Neural cell (in vitro differentiated cells): ENCODE measurements around the gene SLC29A1. TPM values are rescaled to one million over a fixed set of nuclear protein-coding genes. Genes with fewer than 3 reads are reported as not detected.

Experiments used
- H2AFZ ChIP-seq: fragments of 200-600, 300-800 bp; sonication (generic), shearing (Covaris generic); 2 replicates; pipeline ENCODE4 v1.6.0; 2014; ENCODE audit warnings: low read depth, mild to moderate bottlenecking, antibody characterized with exemption, low read length, moderate library complexity
- H3F3A ChIP-seq: fragments of 200-600 bp; shearing (Covaris generic); 2 replicates; pipeline ENCODE4 v1.6.1; 2016; ENCODE audit warnings: mild to moderate bottlenecking, moderate library complexity, mixed read lengths, antibody characterized with exemption, low read length; ENCODE audit not compliant: insufficient read depth, poor library complexity, severe bottlenecking
- H3K27ac ChIP-seq: fragments of 200-600, 300-800 bp; sonication (generic), shearing (Covaris generic); 2 replicates; pipeline ENCODE4 v1.5.1; 2014; ENCODE audit warnings: mild to moderate bottlenecking, low read length, moderate library complexity
- H3K27me3 ChIP-seq: fragments of 300-800, 200-600 bp; sonication (generic), shearing (Covaris generic); 2 replicates; pipeline ENCODE4 v1.6.0; 2014; ENCODE audit warnings: mild to moderate bottlenecking, low read depth, low read length, moderate library complexity; ENCODE audit not compliant: insufficient read depth
- H3K36me3 ChIP-seq: fragments of 300-800, 200-600 bp; sonication (generic), shearing (Covaris generic); 2 replicates; pipeline ENCODE4 v1.5.1; 2014; ENCODE audit warnings: mild to moderate bottlenecking, antibody characterized with exemption, low read length, moderate library complexity; ENCODE audit not compliant: insufficient read depth
- H3K4me2 ChIP-seq: fragments of 300-800, 200-600 bp; sonication (generic), shearing (Covaris generic); 2 replicates; pipeline ENCODE4 v1.6.0; 2014; ENCODE audit warnings: mild to moderate bottlenecking, low read length
- H3K4me3 ChIP-seq: fragments of 300-800, 200-600 bp; sonication (generic), shearing (Covaris generic); 2 replicates; pipeline ENCODE4 v1.5.1; 2014; ENCODE audit warnings: mild to moderate bottlenecking, low read length, moderate library complexity
- H3K79me2 ChIP-seq: fragments of 200-600 bp; shearing (Covaris generic); replicated peaks from 2 replicates; pipeline ENCODE4 v1.6.0; 2014; ENCODE audit warnings: mild to moderate bottlenecking, low read length, moderate library complexity; ENCODE audit not compliant: insufficient read depth
- H3K9ac ChIP-seq: fragments of 300-800, 200-600 bp; sonication (generic), shearing (Covaris generic); 2 replicates; pipeline ENCODE4 v1.6.1; 2016; ENCODE audit warnings: mild to moderate bottlenecking, low read length, mixed read lengths
- H3K9me2 ChIP-seq: fragments of 200-600 bp; shearing (Covaris generic); 2 replicates; pipeline ENCODE4 v1.6.1; 2016; ENCODE audit warnings: mild to moderate bottlenecking, low read length, mixed read lengths; ENCODE audit not compliant: insufficient read depth
- H3K9me3 ChIP-seq: fragments of 200-600, 300-800 bp; sonication (generic), shearing (Covaris generic); 2 replicates; pipeline ENCODE4 v1.6.1; 2016; ENCODE audit warnings: mild to moderate bottlenecking, mixed run types, low read length, moderate library complexity, mixed read lengths
- H4K20me1 ChIP-seq: fragments of 200-600 bp; shearing (Covaris generic); 2 replicates; pipeline ENCODE4 v1.6.1; 2016; ENCODE audit warnings: mild to moderate bottlenecking, mixed run types; ENCODE audit not compliant: insufficient read depth
- CTCF ChIP-seq: fragments of 450-650 bp; IDR thresholded peaks from 2 replicates; pipeline ENCODE4 v1.5.1; 2014; ENCODE audit warnings: antibody characterized with exemption, mild to moderate bottlenecking, moderate library complexity; ENCODE audit not compliant: poor library complexity, severe bottlenecking
- EP300 ChIP-seq: fragments of 450-650 bp; conservative IDR thresholded peaks from 2 replicates; pipeline ENCODE4 v1.6.1; 2014; ENCODE audit warnings: antibody characterized with exemption, mild to moderate bottlenecking, moderate library complexity; ENCODE audit not compliant: poor library complexity, severe bottlenecking
- EZH2 ChIP-seq: fragments of 200-600, 300-800 bp; shearing (Covaris generic), sonication (generic); IDR thresholded peaks from 2 replicates; pipeline ENCODE4 v1.6.1; 2014; ENCODE audit warnings: antibody characterized with exemption, low read length, borderline replicate concordance, mild to moderate bottlenecking; ENCODE audit not compliant: insufficient read depth, poor library complexity, severe bottlenecking
- MXI1 ChIP-seq: fragments of 450-650 bp; conservative IDR thresholded peaks from 2 replicates; pipeline ENCODE4 v1.6.1; 2014; ENCODE audit warnings: antibody characterized with exemption, mild to moderate bottlenecking; ENCODE audit not compliant: poor library complexity, severe bottlenecking
- POLR2AphosphoS5 ChIP-seq: IDR thresholded peaks from 2 replicates; pipeline ENCODE4 v1.6.1; 2012
- RAD21 ChIP-seq: fragments of 450-650 bp; conservative IDR thresholded peaks from 2 replicates; pipeline ENCODE4 v1.6.1; 2014; ENCODE audit warnings: antibody characterized with exemption, mild to moderate bottlenecking, moderate library complexity
- REST ChIP-seq: IDR thresholded peaks from 2 replicates; pipeline ENCODE4 v1.6.1; 2012; ENCODE audit warnings: borderline replicate concordance
- SMC3 ChIP-seq: fragments of 450-650 bp; conservative IDR thresholded peaks from 2 replicates; pipeline ENCODE4 v1.6.1; 2014; ENCODE audit warnings: antibody characterized with exemption, mild to moderate bottlenecking, moderate library complexity; ENCODE audit not compliant: poor library complexity
- TAF1 ChIP-seq: IDR thresholded peaks from 2 replicates; pipeline ENCODE4 v1.6.1; 2012; ENCODE audit warnings: low read depth
- polyA plus RNA-seq: library from polyadenylated mRNA; depleted of rRNA; stranded (reverse); fragments of >200 nt; gene quantifications from 2 replicates; pipeline ENCODE4 v1.2.3, GENCODE V29; 2014

The SLC29A1 gene
- polyA plus RNA-seq, 1 donor from 2014 or later, result 18.9 TPM

GRCh38 chr6:44275749-44276648, 52.6 kb downstream of the SLC29A1 start:
- Histone ChIP-seq H3K27me3 (no peaks in the 10 kb centered on the region), H3F3A (no peaks in the 10 kb centered on the region), H4K20me1 (no peaks in the 10 kb centered on the region), H3K27ac (no peak overlapping the region), H3K79me2 (peaks cover 17% of the 10 kb centered on the region), H3K4me2 (no peak overlapping the region), H3K36me3 (peaks cover 6% of the 10 kb centered on the region), H2AFZ (no peak overlapping the region), H3K9me3 (no peaks in the 10 kb centered on the region), H3K9ac (no peak overlapping the region), H3K9me2 (no peaks in the 10 kb centered on the region), H3K4me3 (no peak overlapping the region)
- TF ChIP-seq TAF1 (no peak), MXI1 (no peak), POLR2AphosphoS5 (no peak), REST (no peak), RAD21 (no peak), SMC3 (no peak), EP300 (no peak), EZH2 (no peak), CTCF (no peak)

GRCh38 chr6:44276667-44277640, 53.6 kb downstream of the SLC29A1 start:
- H3F3A ChIP-seq, result no peaks in the 10 kb centered on the region
- no peak overlapping the region for H3K4me2 ChIP-seq
- no peak overlapping the region for H3K9ac ChIP-seq
- no peak overlapping the region for H3K4me3 ChIP-seq
- no peaks in the 10 kb centered on the region for H3K9me3 ChIP-seq
- TF ChIP-seq CTCF, result no peak
- no peak for TF ChIP-seq MXI1
- no peak for TF ChIP-seq EP300
- no peak for TF ChIP-seq REST
- TF ChIP-seq SMC3, result no peak
- no peak for TF ChIP-seq TAF1
- no peak for TF ChIP-seq EZH2
- no peak for TF ChIP-seq RAD21
- no peaks in the 10 kb centered on the region for H3K9me2 ChIP-seq
- no peaks in the 10 kb centered on the region for H4K20me1 ChIP-seq
- H3K36me3 ChIP-seq, result peaks cover 6% of the 10 kb centered on the region
- peaks cover 10% of the 10 kb centered on the region for H3K79me2 ChIP-seq
- no peaks in the 10 kb centered on the region for H3K27me3 ChIP-seq
- H3K27ac ChIP-seq, result no peak overlapping the region
- H2AFZ ChIP-seq, result no peak overlapping the region
